Nucleus accumbens (tissue), 56 donors: ENCODE results near the gene LDB2.
A peak's percentile ranks its signal among the peaks of the same experiment; 100 is the strongest.

Experiments used
- DNase-seq, 56 donors: peaks; one replicate each; lab custom pipeline; 2025; lab: John Stamatoyannopoulos, UW

LDB2 gene

GRCh38 chr4:16617011-16617410 lies 281.4 kb downstream of the LDB2 start:
- DNase-seq: no peak

- no peak for DNase-seq
Measured at GRCh38 chr4:16609170-16609758, 289.2 kb downstream of the LDB2 start.

GRCh38 chr4:16608611-16609125 lies 289.8 kb downstream of the LDB2 start:
- DNase-seq: no peak

- DNase-seq: no peak
Measured at GRCh38 chr4:16608123-16608522, 290.3 kb downstream of the LDB2 start.

GRCh38 chr4:16607241-16608066 lies 291.0 kb downstream of the LDB2 start:
- DNase-seq: no peak

- DNase-seq: no peak
Measured at GRCh38 chr4:16606691-16607090, 291.8 kb downstream of the LDB2 start.

GRCh38 chr4:16603178-16603577 lies 295.3 kb downstream of the LDB2 start:
- no peak for DNase-seq

- no peak for DNase-seq
Measured at GRCh38 chr4:16598597-16599206, 299.7 kb downstream of the LDB2 start.

- DNase-seq: peak in 1 of 56 donors; percentile 12
Measured at GRCh38 chr4:16597845-16598596, 300.4 kb downstream of the LDB2 start.

- no peak for DNase-seq
Measured at GRCh38 chr4:16597443-16597842, 301.0 kb downstream of the LDB2 start.

GRCh38 chr4:16596267-16596666 lies 302.2 kb downstream of the LDB2 start:
- DNase-seq: no peak

- DNase-seq: no peak
Measured at GRCh38 chr4:16594128-16594527, 304.3 kb downstream of the LDB2 start.

- no peak for DNase-seq
Measured at GRCh38 chr4:16593386-16593785, 305.1 kb downstream of the LDB2 start.

- no peak for DNase-seq
Measured at GRCh38 chr4:16591272-16591826, 307.1 kb downstream of the LDB2 start.

GRCh38 chr4:16590797-16591196 lies 307.6 kb downstream of the LDB2 start:
- DNase-seq: no peak

GRCh38 chr4:16588651-16589050 lies 309.8 kb downstream of the LDB2 start:
- no peak for DNase-seq

- no peak for DNase-seq
Measured at GRCh38 chr4:16588149-16588548, 310.3 kb downstream of the LDB2 start.

- DNase-seq: no peak
Measured at GRCh38 chr4:16585053-16585452, 313.4 kb downstream of the LDB2 start.

- DNase-seq: no peak
Measured at GRCh38 chr4:16583764-16584163, 314.7 kb downstream of the LDB2 start.

GRCh38 chr4:16582526-16582925 lies 315.9 kb downstream of the LDB2 start:
- no peak for DNase-seq

- no peak for DNase-seq
Measured at GRCh38 chr4:16582036-16582435, 316.4 kb downstream of the LDB2 start.
